NCI-H1092 treated with DMSO at 0.1 percent for 48 hours (cell line): ENCODE measurements around the gene POU2AF3.

Experiments
- DNase-seq: peaks from one replicate; lab custom pipeline; 2025; lab: John Stamatoyannopoulos, UW

Gene POU2AF3

GRCh38 chr11:111329306-111330204 is 31.2 kb downstream of the POU2AF3 start:
- DNase-seq: no peak

- DNase-seq: no peak
Measured at GRCh38 chr11:111330234-111330893, 32.0 kb downstream of the POU2AF3 start.

- DNase-seq: peak; percentile 24
Measured at GRCh38 chr11:111331711-111332479, 33.5 kb downstream of the POU2AF3 start.

- DNase-seq: peak; percentile 96
Measured at GRCh38 chr11:111334532-111335502, 36.5 kb downstream of the POU2AF3 start.

- no peak for DNase-seq
Measured at GRCh38 chr11:111335549-111335948, 37.2 kb downstream of the POU2AF3 start.

- DNase-seq: no peak
Measured at GRCh38 chr11:111336062-111336461, 37.7 kb downstream of the POU2AF3 start.

- DNase-seq: no peak
Measured at GRCh38 chr11:111336582-111337256, 38.4 kb downstream of the POU2AF3 start.

GRCh38 chr11:111339758-111340388 is 41.5 kb downstream of the POU2AF3 start:
- DNase-seq: no peak

GRCh38 chr11:111342329-111342728 is 44.0 kb downstream of the POU2AF3 start:
- DNase-seq: no peak

- DNase-seq: no peak
Measured at GRCh38 chr11:111344032-111344431, 45.7 kb downstream of the POU2AF3 start.

GRCh38 chr11:111347002-111347722 is 48.8 kb downstream of the POU2AF3 start:
- DNase-seq: no peak

GRCh38 chr11:111347723-111348115 is 49.4 kb downstream of the POU2AF3 start:
- DNase-seq: no peak

- DNase-seq: no peak
Measured at GRCh38 chr11:111348147-111348546, 49.8 kb downstream of the POU2AF3 start.

- no peak for DNase-seq
Measured at GRCh38 chr11:111349191-111349695, 50.9 kb downstream of the POU2AF3 start.

- DNase-seq: no peak
Measured at GRCh38 chr11:111350811-111351210, 52.5 kb downstream of the POU2AF3 start.

GRCh38 chr11:111351374-111352055 is 53.2 kb downstream of the POU2AF3 start:
- no peak for DNase-seq

GRCh38 chr11:111352231-111352746 is 53.9 kb downstream of the POU2AF3 start:
- DNase-seq: no peak

- no peak for DNase-seq
Measured at GRCh38 chr11:111352935-111353710, 54.8 kb downstream of the POU2AF3 start.
